GM21367 (cell line): ENCODE measurements around the gene TNPO1.
"Not testable (repeated sequence)": the region's sequence is repeated elsewhere in the genome, so short reads cannot be mapped to it uniquely, and the experiment has no call there.

ENCODE experiments used
- ATAC-seq: cut with Tn5 transposase; IDR thresholded peaks from one replicate; pipeline ENCODE4 v1.9.1; 2021; ENCODE audit not compliant: unreplicated experiment

Gene TNPO1

GRCh38 chr5:72925336-72926010, 109.0 kb downstream of the TNPO1 start:
- ATAC-seq, result no peak

- not testable (repeated sequence) for ATAC-seq
These were observed 116.2 kb downstream of the TNPO1 start for GRCh38 chr5:72932686-72933085.

DNA sequence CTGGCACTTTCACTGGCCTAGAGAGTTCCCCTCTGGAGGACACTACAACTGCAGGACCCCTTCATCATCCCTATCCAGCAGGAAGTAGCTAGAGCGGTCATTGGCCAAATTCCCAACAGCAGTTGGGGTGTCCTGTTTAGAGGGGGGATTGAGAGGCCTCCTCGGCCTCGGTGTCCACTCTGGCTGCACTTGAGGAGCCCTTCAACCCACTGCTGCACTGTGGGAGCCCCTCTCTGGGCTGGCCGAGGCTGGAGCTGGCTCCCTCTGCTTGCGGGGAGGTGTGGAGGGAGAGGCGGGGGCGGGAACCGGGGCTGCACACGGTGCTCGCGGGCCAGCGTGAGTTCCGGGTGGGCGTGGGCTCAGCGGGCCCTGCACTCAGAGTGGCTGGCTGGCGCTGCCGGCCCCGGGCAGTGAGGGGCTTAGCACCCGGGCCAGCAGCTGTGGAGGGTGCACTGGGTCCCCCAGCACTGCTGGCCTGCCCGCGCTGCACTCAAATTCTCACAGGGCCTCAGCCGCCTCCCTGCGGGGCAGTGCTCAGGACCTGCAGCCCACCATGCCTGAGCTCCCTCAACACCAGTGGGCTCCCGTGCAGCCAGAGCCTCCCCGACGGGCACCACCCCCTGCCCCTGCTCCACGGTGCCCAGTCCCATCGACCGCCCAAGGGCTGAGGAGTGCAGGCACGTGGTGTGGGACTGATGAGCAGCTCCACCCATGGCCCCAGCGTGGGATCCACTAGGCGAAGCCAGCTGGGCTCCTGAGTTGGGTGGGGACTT, 118.7 kb downstream of the TNPO1 start:
- not testable (repeated sequence) for ATAC-seq

DNA sequence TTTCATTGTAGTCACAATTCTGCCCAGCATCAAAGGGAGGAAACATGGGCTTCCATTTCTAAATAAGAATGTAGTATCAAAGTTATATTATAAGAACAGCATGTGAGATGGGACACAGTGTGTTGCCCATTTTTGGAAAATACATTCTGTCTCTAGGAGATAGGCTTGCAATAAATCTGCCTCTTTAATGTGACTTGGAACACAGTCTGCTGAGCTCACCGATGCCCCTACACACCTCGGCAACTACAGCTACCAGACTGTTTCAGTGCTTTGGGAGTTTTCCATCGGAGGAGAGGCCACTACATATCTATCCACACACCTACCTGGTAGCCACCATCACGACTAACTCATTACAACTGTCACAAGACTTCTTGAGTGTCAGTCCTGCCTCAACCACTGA, 120.4 kb downstream of the TNPO1 start:
- no peak for ATAC-seq

DNA sequence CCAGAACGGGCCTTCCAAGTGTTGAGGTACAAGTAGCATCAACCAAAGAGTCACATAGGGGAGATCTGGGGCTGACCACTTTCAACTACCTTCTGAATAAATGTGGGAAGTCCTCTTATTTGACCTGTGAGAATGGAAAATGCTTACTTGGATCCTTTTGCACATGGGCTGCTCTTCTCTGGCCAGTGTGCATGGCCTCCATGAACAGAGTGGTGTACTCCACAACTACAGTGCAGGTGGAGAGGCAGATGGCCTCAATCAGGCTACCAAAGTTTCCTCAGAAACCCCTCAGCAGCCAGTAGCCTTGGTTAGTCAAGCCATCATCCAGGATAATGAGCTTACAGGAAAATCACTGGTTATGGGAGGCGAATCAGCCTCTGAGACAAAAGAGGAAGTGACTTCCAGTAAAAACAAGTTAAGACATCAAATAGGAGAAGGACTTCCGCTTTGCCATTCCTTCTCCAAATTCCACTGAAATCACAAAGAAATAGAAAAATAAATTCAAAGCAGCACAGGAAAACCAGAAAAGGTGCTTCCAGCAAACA, 121.1 kb downstream of the TNPO1 start:
- no peak for ATAC-seq

DNA sequence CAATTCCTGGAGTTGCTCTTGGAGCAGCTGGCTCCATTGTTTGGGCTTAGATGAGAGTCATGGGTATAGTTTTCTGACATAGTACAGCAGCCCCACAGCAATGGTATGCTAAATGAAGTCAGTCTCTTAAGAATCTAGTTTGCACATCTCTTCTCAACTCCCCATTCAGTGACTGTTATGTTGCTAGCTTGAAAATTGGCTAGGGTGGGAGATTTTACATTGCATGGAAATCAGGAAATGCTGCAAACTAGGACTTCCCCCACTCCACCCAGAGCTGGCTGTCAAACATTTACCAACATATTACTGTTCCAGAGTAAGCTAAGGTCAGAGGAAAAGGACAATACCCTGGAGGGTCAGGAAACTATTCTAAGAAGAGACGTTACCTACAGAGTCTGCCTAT, 121.7 kb downstream of the TNPO1 start:
- ATAC-seq, result no peak

DNA sequence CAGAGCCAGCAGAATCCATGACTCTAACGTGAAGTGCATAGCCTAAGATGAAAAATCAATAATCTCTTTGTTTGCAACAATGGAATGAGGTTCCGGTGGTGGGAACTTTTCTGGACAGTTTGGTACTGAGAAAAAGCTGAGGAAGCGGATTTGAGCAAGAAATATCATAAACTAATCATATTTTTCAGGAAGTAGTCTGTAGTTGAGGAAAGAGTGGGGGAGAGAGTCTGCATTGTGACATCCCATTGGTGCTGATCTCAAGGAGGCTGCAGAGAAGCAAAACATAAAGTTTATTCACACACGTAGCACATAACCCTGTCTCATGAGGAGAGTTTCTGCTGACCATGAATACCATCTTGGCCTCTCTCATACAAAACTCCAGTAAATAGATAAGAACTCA, 123.6 kb downstream of the TNPO1 start:
- ATAC-seq, result no peak

- ATAC-seq, result no peak
These were observed 126.8 kb downstream of the TNPO1 start for GRCh38 chr5:72943307-72943706.

DNA sequence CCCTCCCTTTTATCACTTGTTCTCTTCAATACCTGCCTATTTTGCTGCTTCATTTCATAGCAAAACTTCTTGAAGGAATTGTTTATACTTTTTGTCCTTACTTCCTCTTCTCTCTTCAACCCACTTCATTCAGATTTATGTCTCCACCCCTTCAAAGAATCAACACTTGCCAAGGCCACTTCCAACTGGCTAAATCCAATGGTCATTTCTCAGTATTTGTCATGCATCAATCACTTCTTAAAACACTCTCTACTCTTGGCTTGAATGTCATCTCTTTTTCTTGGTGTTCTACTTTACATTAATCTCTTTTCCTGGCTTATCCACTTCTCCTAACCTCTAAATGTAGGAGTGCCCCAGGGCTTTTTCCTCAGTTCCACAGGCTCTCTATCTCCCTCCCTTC, 131.0 kb downstream of the TNPO1 start:
- no peak for ATAC-seq

DNA sequence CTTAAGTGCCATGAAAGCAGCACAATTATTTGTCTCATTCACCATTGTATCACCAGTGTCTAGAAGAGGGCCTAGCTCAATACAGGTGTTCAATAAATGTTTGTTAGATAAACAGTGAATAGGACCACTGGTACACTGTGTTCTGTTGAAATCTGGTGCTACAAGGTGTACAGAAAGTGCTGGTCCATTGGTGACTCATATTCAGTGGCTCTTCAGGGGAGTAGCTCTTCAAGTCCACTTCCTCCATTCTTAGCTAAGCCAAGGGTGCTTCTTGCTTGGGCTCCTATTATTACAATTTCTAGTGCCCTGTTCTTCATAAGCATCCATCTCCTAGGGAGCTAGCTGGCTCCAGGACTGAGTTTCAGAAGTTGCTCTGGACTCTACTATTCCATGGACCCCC, 133.0 kb downstream of the TNPO1 start:
- no peak for ATAC-seq

GRCh38 chr5:72951671-72952468, 135.4 kb downstream of the TNPO1 start:
- ATAC-seq, result no peak

DNA sequence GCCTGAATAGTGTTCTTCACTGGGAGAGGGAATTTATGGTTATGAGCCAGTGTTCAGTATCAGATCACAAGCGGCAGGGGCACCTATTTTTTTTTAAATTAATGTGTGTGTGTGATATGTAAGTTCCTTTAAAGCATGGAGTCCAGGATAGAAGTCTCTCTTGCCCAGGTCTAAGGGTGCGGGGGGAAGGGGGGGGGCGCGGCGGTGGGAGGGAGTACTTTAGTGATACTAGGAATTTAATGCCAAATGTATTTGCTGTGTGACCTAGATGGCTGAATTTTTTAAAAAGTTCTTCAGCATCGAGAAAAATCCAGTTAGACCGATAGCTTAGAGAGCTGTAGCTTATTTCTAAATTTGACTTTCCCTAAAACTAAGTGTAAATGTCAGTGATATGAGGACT, 137.9 kb downstream of the TNPO1 start:
- ATAC-seq, result no peak

GRCh38 chr5:72955143-72955767, 138.8 kb downstream of the TNPO1 start:
- ATAC-seq, result peak; percentile 40

DNA sequence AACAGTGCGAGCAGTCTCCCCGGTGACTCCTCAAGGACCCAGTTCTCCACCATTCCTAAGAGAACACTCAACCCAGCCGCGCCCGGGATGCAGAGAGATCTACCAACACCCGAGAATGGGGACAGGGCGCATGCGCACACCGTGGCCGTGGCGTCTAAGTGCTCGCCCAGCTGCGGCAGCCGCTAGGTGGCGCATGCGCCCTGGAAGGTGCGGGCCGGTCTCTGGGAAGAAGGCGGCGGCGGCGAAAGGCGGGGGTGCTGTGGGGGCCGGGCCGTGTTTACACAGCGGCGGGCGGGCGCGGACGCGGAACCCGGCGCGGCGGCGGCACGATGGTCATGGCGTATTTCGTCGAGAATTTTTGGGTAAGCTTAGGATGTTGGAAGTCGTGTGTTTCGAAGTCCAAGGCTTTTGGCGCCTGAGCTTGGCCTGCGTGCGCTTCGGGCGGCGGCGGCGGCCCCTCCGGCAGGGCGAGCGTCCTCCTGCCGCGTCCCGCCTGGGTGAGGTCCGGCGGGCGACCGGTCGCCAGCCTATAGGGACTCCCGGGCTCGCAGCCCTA, 139.4 kb downstream of the TNPO1 start, which contains the start of gene FCHO2:
FCHO2 (plus strand) TSS at position 274 of the 556 bp plus-strand sequence; CDS start at position 330, 56 bp downstream.
- peak; percentile 82 for ATAC-seq

- ATAC-seq, result peak; percentile 34
These were observed 140.1 kb downstream of the TNPO1 start for GRCh38 chr5:72956324-72957140.

GRCh38 chr5:72957337-72957736, 140.9 kb downstream of the TNPO1 start:
- no peak for ATAC-seq

GRCh38 chr5:72959257-72959656, 142.8 kb downstream of the TNPO1 start:
- no peak for ATAC-seq
